Endothelial cell (in vitro differentiated cells): ENCODE data around the gene NEUROD2. TPM values are rescaled to one million over a fixed set of nuclear protein-coding genes. Genes with fewer than 3 reads are reported as not detected.

Source experiments
- DNase-seq: peaks from one replicate; pipeline ENCODE4 v3.0.0; 2021; ENCODE audit warnings: low spot score
- H3K27ac Mint-ChIP-seq: one replicate; pipeline ENCODE4 v1.8.0; 2021; ENCODE audit warnings: mixed read lengths, inconsistent platforms; ENCODE audit not compliant: unreplicated experiment
- H3K27me3 Mint-ChIP-seq: one replicate; pipeline ENCODE4 v1.8.0; 2021; ENCODE audit warnings: mild to moderate bottlenecking, moderate library complexity, mixed read lengths, inconsistent platforms; ENCODE audit not compliant: unreplicated experiment
- H3K36me3 Mint-ChIP-seq: one replicate; pipeline ENCODE4 v1.8.0; 2021; ENCODE audit warnings: mild to moderate bottlenecking, low read depth, mixed read lengths, inconsistent platforms; ENCODE audit not compliant: unreplicated experiment
- H3K4me1 Mint-ChIP-seq: one replicate; pipeline ENCODE4 v1.8.0; 2021; ENCODE audit warnings: mild to moderate bottlenecking, mixed read lengths, inconsistent platforms; ENCODE audit not compliant: unreplicated experiment
- H3K4me3 Mint-ChIP-seq: one replicate; pipeline ENCODE4 v1.8.0; 2021; ENCODE audit warnings: mild to moderate bottlenecking, mixed read lengths, inconsistent platforms; ENCODE audit not compliant: unreplicated experiment
- H3K9me3 Mint-ChIP-seq: one replicate; pipeline ENCODE4 v1.8.0; 2021; ENCODE audit warnings: mixed read lengths, inconsistent platforms; ENCODE audit not compliant: unreplicated experiment
- total RNA-seq: library from RNA; stranded (reverse); fragmentation: NEBNext Ultra II Directional; extraction: Animal tissue kit (Norgen Biotek cat#: 25700); gene quantifications from one replicate; pipeline ENCODE4 v1.2.1, GENCODE V29; 2021; ENCODE audit not compliant: unreplicated experiment
- TF ChIP-seq, protein P1 (sequence below): fragments of 200-600 bp; sonication (generic); IDR thresholded peaks from one replicate; pipeline ENCODE4 v1.5.0; 2021; ENCODE audit warnings: antibody characterized with exemption; ENCODE audit not compliant: unreplicated experiment

Gene NEUROD2
- total RNA-seq, 1 donor from 2014 or later, result not detected

- peaks cover 23% of the 10 kb centered on the region for H3K36me3 Mint-ChIP-seq
- peaks cover 15% of the 10 kb centered on the region for H3K27me3 Mint-ChIP-seq
- H3K4me3 Mint-ChIP-seq, result peak overlapping the region; percentile 77
- DNase-seq, result no peak
- H3K27ac Mint-ChIP-seq, result no peak overlapping the region
- no peaks in the 10 kb centered on the region for H3K9me3 Mint-ChIP-seq
- TF ChIP-seq, protein P1, sequence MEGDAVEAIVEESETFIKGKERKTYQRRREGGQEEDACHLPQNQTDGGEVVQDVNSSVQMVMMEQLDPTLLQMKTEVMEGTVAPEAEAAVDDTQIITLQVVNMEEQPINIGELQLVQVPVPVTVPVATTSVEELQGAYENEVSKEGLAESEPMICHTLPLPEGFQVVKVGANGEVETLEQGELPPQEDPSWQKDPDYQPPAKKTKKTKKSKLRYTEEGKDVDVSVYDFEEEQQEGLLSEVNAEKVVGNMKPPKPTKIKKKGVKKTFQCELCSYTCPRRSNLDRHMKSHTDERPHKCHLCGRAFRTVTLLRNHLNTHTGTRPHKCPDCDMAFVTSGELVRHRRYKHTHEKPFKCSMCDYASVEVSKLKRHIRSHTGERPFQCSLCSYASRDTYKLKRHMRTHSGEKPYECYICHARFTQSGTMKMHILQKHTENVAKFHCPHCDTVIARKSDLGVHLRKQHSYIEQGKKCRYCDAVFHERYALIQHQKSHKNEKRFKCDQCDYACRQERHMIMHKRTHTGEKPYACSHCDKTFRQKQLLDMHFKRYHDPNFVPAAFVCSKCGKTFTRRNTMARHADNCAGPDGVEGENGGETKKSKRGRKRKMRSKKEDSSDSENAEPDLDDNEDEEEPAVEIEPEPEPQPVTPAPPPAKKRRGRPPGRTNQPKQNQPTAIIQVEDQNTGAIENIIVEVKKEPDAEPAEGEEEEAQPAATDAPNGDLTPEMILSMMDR, result no peak
- peaks cover 44% of the 10 kb centered on the region for H3K4me1 Mint-ChIP-seq
Observed at GRCh38 chr17:39639566-39640458, 32.1 kb upstream of the NEUROD2 start.

GRCh38 chr17:39639043-39639442 is 31.3 kb upstream of the NEUROD2 start:
- TF ChIP-seq, protein P1, result no peak
- H3K36me3 Mint-ChIP-seq, result peaks cover 23% of the 10 kb centered on the region
- peaks cover 12% of the 10 kb centered on the region for H3K27me3 Mint-ChIP-seq
- DNase-seq, result no peak
- peak overlapping the region; percentile 20 for H3K27ac Mint-ChIP-seq
- no peaks in the 10 kb centered on the region for H3K9me3 Mint-ChIP-seq
- H3K4me1 Mint-ChIP-seq, result peaks cover 38% of the 10 kb centered on the region
- H3K4me3 Mint-ChIP-seq, result peak overlapping the region; percentile 77

- peaks cover 12% of the 10 kb centered on the region for H3K27me3 Mint-ChIP-seq
- peaks cover 35% of the 10 kb centered on the region for H3K4me1 Mint-ChIP-seq
- TF ChIP-seq, protein P1, result no peak
- peaks cover 19% of the 10 kb centered on the region for H3K36me3 Mint-ChIP-seq
- H3K9me3 Mint-ChIP-seq, result no peaks in the 10 kb centered on the region
- H3K4me3 Mint-ChIP-seq, result peak overlapping the region; percentile 91
- no peak for DNase-seq
- H3K27ac Mint-ChIP-seq, result peak overlapping the region; percentile 43
Observed at GRCh38 chr17:39638317-39638716, 30.6 kb upstream of the NEUROD2 start.

DNA sequence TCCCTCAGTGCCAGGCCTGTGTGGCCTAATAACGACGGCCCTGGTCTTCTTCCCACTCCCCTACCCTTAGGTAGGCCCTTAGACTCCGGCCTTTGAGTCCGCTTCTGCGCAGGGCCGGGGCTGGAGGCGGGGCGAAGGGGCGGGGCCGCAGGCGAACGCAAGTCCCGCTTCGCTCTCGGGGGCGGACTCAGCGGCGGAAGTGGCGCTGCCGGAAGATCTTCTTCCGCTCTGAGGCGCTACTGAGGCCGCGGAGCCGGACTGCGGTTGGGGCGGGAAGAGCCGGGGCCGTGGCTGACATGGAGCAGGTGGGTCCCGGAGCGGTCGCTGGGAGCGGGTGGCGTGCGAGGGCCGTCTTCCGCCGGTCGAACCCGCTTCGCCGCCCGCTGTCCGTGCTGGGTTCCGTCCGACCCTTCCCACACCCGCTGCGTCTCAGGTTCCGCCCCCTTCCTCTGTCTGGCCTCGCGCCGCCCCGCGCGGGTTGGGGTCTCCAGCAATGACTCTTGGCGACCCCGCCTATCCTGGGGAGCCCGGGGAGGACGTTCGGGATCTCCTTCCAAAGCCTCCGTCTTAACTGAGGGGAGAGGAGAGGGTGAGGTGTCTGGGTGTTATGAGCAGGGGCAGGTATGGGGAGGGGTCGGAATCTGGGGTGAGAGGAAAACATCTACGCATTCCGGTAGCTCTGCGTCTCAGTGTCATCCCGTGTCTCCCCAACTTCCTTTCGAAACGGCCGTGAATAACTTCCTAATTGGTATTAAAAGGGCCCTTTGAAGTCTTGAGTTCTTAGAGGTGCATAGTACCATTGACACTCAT is 29.4 kb upstream of the NEUROD2 start, which contains the start of gene STARD3:
Gene STARD3, plus strand, starts transcription at position 218 of the 810 bp plus-strand sequence. CDS start 16,388 bp downstream, outside the sequence.
- H3K27ac Mint-ChIP-seq, result peak within 1 kb of the TSS; percentile 53

More for the DNA sequence above, 29.4 kb upstream of the NEUROD2 start, which contains the start of gene STARD3:
- peak within 1 kb of the TSS; percentile 91 for H3K4me3 Mint-ChIP-seq
- TF ChIP-seq, protein P1, result peak; percentile 21
- peaks cover 30% of the 10 kb centered on the region for H3K4me1 Mint-ChIP-seq
- peak; percentile 90 for DNase-seq
- peaks cover 11% of the 10 kb centered on the region for H3K27me3 Mint-ChIP-seq
- peaks cover 19% of the 10 kb centered on the region for H3K36me3 Mint-ChIP-seq
- H3K9me3 Mint-ChIP-seq, result no peaks in the 10 kb centered on the region
